ENCODE data around the gene LHCGR. TPM values are rescaled to one million over a fixed set of nuclear protein-coding genes. Genes with fewer than 3 reads are reported as not detected.
A peak's percentile ranks its signal among the peaks of the same experiment; 100 is the strongest.

Gene LHCGR
- total and polyA plus RNA-seq, 2 of the 4 experiments (the other 2 are of a cell fraction): 0.10 to 0.18 TPM

- Histone ChIP-seq H3K9me3 (ENCODE audit: control insufficient read depth, insufficient read depth, low read length) (no peaks in the 10 kb centered on the region; the same call in 1 of the 2 replicates), H3K27me3 (ENCODE audit: control insufficient read depth, insufficient read depth, low read length) (no peaks in the 10 kb centered on the region), H4K8ac (ENCODE audit: low read depth in 2 of 2, low read length in 2 of 2) (peak overlapping the region; percentile 70 to 88), H2BK120ac (ENCODE audit: low read depth, low read length) (peak overlapping the region; percentile 96), H3K18ac (ENCODE audit: low read depth, low read length) (peak overlapping the region; percentile 88), H2BK5ac (ENCODE audit: low read depth, low read length, poor library complexity, severe bottlenecking) (peak overlapping the region; percentile 64), H2BK15ac (ENCODE audit: low read depth, low read length) (peak overlapping the region; percentile 17; the same call in 1 of the 3 replicates), H2AK5ac (ENCODE audit: low read depth, low read length) (no peak overlapping the region), H2BK20ac (ENCODE audit: low read depth, low read length) (peak overlapping the region; percentile 94), H4K20me1 (ENCODE audit: insufficient read depth, low read length) (no peaks in the 10 kb centered on the region), H3K4ac (ENCODE audit: low read depth, low read length) (peak overlapping the region; percentile 87), H3K56ac (ENCODE audit: extremely low read depth, insufficient read depth, low read length) (peak overlapping the region; percentile 57; the same call in 1 of the 2 replicates), H3K9ac (ENCODE audit: low read depth, low read length) (no peak overlapping the region; the same call in 1 of the 2 replicates), H3K23ac (ENCODE audit: low read depth, low read length) (peak overlapping the region; percentile 39; the same call in 1 of the 2 replicates), H3K79me1 (ENCODE audit: low read depth in 1 of 2, low read length in 2 of 2) (no peaks in the 10 kb centered on the region), H3K14ac (replicated peaks; ENCODE audit: low read depth, low read length) (peak overlapping the region; percentile 91), H3K4me3 (ENCODE audit: insufficient read depth, low read depth, low read length) (no peak overlapping the region), H3K4me2 (ENCODE audit: low read depth, low read length) (peak overlapping the region; percentile 14; the same call in 1 of the 2 replicates), H3K27ac (ENCODE audit: insufficient read depth, low read length) (peak overlapping the region; percentile 25; the same call in 1 of the 2 replicates), H3K9me1 (ENCODE audit: insufficient read depth, low read length) (peaks cover 17% of the 10 kb centered on the region), H3K4me1 (ENCODE audit: control insufficient read depth, insufficient read depth, low read length) (peaks cover 20% of the 10 kb centered on the region), H2AFZ (replicated peaks; ENCODE audit: low read length, poor library complexity) (no peak overlapping the region), H3K36me3 (ENCODE audit: control insufficient read depth, insufficient read depth, low read length) (no peaks in the 10 kb centered on the region), H4K5ac (ENCODE audit: low read depth, low read length) (peak overlapping the region; percentile 83; the same call in 1 of the 2 replicates), H4K91ac (ENCODE audit: insufficient read depth, low read depth, low read length) (peak overlapping the region; percentile 86; the same call in 1 of the 2 replicates), H2AK9ac (replicated peaks; ENCODE audit: low read depth, low read length, poor library complexity) (no peak overlapping the region)
- no CpG with 5 or more reads among the region's 2 CpGs for WGBS, 2 experiments (ENCODE audit: extremely low coverage in 2 of 2, insufficient read length in 1 of 2)
- CTCF ChIA-PET: no interaction called here
- in situ Hi-C loops (cut with MboI; ENCODE audit: low sequenced_read_pairs) (loop anchor here (10.0 kb wide), 1 partner anchor 143 kb away; no protein-coding TSS in a partner anchor), dilution Hi-C loops (cut with HindIII; ENCODE audit: low sequenced_read_pairs, unreplicated experiment) (no loop called here), intact Hi-C loops (cut with micrococcal nuclease) (loop anchor here (10.0 kb wide), 1 partner anchor 233 kb away; no protein-coding TSS in a partner anchor)
- TF ChIP-seq FOS (IDR thresholded peaks at IDR 0.05; ENCODE audit: low read depth, low read length) (no peak), MAZ (IDR thresholded peaks at IDR 0.05; ENCODE audit: borderline replicate concordance, low read depth, low read length) (no peak), USF2 (IDR thresholded peaks at IDR 0.05; ENCODE audit: low read depth, low read length) (no peak), NFE2L2 (IDR thresholded peaks at IDR 0.05; ENCODE audit: low read depth, low read length) (no peak), CEBPB (IDR thresholded peaks at IDR 0.05; ENCODE audit: low read depth, low read length) (no peak), SMC3 (IDR thresholded peaks at IDR 0.05; ENCODE audit: low read depth, low read length) (no peak), RCOR1 (IDR thresholded peaks at IDR 0.05; ENCODE audit: insufficient replicate concordance, low read length) (no peak), MAFK (IDR thresholded peaks at IDR 0.05; ENCODE audit: low read depth, low read length) (no peak), BHLHE40 (IDR thresholded peaks at IDR 0.05; ENCODE audit: low read depth, low read length) (no peak), CTCF (conservative IDR thresholded peaks at IDR 0.05; ENCODE audit: low read depth, low read length) (no peak), RFX5 (IDR thresholded peaks at IDR 0.05; ENCODE audit: low read depth, low read length) (no peak), POLR2A (IDR thresholded peaks at IDR 0.05; ENCODE audit: low read depth, low read length) (no peak)
- POLR2A ChIA-PET (ENCODE audit: unreplicated experiment): no interaction called here
- DNase-seq (peak; percentile 58), ATAC-seq (ENCODE audit: low read depth) (peak; percentile 24)
- BruUV-seq (replicated peaks): no TSS peak
Measured at GRCh38 chr2:48712151-48712550, 43.4 kb downstream of the LHCGR start.
